GM18508 (cell line): ENCODE results near the gene KCTD10.

Experiments
- ATAC-seq: cut with Tn5 transposase; IDR thresholded peaks from one replicate; pipeline ENCODE4 v1.9.1; 2021; ENCODE audit warnings: moderate number of reproducible peaks; ENCODE audit not compliant: insufficient read depth, unreplicated experiment

The KCTD10 gene, protein sequence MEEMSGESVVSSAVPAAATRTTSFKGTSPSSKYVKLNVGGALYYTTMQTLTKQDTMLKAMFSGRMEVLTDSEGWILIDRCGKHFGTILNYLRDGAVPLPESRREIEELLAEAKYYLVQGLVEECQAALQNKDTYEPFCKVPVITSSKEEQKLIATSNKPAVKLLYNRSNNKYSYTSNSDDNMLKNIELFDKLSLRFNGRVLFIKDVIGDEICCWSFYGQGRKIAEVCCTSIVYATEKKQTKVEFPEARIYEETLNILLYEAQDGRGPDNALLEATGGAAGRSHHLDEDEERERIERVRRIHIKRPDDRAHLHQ

DNA sequence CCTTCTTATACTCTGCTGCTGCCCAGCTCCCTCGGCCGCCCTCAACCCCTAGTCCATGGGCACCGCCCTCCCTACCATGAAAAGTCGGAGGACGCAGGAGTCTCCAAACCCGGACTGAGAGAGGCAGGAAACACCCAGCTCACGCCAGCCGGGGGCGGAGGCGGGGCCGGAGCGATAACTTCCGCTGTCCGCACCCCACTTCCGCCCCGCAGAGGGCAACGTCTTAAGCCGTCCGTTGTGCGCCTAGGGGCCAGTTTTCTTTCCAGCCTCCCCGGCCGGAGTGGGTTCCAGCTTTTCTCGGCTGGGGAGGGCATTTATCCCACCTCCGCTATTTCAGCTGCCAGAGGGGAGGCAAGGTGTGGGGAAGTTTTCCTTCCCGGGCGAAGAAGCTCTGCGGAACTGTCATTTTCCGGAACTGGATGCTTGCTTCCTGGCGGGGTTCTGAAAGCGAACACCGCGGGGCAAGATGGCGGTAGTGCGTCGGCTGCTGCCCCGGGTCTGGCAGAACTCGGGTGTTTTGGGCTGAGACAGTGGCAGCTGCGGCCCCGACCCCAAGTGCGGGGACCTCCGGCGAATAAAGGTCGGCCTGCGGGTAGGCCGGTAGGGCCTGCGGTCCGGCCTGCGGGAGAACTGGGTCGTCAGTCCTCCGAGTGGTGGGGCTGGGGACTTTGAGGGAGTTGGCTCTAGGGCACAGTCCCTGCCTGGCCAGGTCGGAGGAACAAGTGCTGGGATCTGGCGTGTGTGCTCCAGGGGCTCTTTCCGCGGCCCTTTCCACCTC, at the start of gene KCTD10, which contains the start of gene UBE3B:
KCTD10 (minus strand) TSS at position 116 of the 778 bp plus-strand sequence; CDS start at position 78, 38 bp downstream.
UBE3B (plus strand) TSS at position 450 of the 778 bp plus-strand sequence. CDS start 5,918 bp downstream, outside the sequence.
- no peak for ATAC-seq

DNA sequence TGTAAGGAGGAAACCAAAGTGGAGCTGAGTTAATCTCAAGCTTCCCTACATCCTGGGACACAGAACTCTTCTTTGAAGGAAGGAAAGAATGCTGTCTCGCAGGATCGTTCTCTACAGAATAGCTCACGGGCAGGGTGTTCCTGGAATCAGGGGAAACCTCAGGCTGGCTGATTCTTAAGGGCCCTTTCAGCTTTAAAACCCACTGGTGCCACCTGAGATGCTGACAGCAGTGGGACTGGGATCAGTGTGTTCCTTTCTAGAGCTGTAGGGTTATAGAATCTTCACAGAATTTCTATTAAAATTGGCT, 48.1 kb upstream of the KCTD10 start:
- no peak for ATAC-seq

DNA sequence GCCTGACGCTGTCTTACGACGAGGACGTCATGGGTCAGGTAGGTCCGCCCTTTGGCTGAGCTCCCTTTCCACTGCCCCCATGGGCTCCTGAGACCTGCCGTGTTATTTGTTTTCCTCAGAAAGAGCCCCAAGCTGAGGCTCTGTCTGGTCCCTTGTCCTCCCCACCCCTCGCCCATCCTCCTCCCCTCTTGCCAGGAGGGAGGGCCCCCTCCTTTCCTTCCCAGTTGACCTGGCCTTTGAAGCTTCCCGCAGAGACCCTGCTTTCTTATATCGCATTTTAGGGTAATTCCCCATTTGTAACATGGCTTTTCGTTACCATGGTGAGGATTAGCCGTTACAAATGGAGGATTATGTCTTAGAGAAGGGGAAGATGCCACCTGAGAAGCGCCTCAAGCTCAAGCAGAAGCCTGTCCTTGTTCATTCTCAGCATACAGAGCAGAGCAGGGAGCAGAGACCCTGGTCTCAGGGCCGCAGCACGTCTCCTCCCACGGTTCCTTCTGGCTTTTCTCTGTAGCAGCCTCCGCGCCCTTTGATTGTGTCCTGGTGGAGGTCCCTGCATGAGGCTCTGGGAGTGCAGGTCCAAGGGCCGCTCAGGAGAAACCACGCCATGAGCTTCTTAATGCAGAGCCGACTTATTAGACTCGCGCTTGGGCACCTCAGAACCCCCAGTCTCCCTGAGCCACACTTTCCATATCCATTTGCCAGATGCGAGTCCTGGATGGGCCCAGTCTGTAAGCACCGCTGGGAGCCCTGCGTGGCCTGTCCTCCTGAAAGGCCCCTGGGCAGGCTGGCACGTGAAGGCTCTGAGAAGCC, 47.6 kb upstream of the KCTD10 start:
- no peak for ATAC-seq

DNA sequence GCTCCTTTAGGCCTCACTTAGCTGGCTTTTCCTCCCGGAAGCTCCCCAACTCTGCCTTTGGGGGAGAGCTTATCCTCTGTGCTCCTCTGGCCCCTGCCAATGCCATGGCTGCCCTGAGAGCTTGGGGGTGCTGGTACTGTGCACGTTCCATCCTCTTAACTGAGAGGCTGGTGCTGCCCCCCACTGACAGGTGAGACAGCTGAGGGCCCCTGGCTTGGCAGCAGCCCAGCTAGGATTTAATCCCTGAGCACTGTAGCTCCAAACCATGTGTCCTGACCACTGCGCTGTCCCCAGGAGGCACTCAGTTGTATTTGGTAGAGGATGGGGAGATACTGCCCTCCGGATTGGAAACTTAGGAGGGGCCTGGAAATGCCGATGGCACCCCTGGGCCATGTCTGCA, 46.4 kb upstream of the KCTD10 start:
- ATAC-seq = no peak

DNA sequence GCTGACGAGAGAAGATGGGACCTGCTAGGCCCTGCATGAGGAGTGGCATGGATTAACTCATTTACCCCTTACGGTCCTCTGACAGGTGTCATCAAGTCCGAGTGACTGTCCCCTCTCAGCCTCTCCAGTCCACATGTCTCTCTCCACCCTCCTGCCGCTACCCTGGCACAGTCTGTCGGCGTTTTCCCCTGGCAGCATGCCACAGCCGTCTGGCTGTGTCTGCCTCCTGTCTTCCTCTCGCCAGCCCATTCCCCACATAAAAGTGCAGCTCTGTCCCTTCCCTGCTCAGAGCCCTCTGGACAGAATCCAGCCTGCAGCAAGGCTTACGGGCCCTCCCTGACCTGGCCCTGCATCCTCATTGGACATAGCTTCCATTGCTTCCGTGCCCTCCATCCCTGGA, 46.0 kb upstream of the KCTD10 start:
- ATAC-seq = no peak

DNA sequence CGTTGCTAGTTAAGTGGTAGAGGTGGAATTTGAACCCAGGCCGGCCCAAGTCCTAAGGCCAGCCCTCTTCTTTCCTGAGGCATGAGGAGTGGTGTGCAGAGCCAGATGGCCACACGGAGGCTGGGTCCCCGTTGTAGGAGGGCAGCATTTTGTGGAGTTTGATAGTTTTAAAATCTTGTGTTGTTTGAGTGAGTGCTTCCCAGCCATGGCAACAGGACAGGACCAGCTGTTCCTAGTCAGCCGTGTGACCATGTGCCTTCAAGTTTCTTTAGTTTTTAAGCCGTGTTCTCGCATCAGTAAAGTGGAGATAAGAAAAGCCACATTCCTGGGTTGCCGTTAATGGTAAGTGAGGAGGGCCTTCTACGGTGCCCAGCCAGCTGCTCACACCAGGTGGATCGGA, 44.7 kb upstream of the KCTD10 start:
- ATAC-seq = no peak

DNA sequence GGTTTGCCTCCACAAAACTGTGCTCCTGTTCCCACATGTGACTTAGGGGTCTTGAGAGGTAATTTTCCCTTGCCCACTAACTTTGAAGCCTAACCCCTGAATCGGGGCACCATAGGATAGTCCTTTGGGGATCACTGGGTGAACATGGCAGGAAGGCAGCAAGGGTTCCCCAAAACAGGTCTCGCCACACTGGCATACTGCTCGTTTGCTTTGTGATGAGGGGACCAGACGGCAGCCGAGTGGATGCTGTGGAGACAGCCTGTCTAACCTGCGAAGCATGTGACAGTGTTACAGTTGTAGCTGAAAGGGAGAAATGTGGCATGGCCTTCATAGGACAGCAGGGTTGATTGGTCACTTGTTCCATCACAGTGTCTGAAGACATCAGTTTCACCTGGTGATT, 42.7 kb upstream of the KCTD10 start:
- no peak for ATAC-seq

DNA sequence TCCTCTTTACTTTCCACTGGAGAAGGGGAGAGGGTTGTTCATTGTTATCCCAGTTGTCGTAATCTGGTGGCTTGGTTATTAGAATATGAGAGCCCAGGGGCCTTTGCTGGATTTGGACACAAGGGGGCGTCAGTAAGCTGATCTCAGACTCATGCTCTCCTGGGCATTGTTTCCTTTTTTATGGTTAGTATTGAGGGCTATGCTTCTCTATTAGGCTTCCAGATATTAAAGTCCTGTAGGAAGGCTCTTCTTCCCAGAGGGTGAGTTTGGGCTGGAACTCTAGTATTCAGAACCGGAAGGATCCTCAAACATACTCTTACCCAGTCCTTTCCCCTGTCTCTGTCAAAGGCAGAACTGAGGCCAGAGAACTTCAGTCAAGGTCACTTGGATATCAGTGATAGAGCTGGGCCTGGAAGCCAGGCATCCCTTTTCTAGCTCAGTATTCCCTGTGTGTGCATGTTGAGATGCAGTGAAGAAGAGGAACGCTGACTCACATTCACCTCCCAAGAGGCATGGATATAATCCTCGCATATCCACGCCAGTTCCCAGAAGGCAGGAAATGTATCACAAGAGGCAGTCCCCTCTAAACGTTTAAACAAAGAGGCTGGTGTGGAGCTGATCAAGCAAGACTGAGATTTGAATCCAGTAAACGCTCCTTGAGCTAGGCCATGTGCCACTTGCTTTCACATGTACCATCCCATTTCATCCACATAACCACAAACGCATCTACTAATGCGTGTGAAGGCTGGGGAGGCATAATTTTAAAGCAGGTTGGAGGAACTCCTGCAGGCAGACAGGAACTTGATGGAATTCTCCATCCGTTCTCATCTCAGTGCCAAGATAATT, 41.9 kb upstream of the KCTD10 start:
- no peak for ATAC-seq

DNA sequence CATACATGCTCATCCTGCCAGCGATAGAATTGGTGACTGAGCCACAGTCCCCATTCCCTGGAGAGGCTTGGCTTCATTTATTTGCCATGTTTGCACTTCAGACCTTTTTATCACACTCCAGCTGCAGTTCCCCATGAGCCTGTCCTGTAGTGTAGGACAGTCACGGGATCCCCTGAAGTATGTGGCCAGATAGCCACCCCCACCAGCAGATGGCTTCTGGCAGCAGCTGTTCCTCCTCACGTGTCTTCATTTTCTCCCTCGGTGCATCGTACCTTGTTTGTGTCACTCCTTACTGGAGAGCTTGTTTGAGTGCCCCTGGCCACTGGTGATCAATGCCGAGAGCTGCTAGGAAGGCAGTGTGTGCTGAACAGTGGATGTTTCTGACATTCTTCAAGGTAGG, 40.5 kb upstream of the KCTD10 start:
- ATAC-seq = no peak

DNA sequence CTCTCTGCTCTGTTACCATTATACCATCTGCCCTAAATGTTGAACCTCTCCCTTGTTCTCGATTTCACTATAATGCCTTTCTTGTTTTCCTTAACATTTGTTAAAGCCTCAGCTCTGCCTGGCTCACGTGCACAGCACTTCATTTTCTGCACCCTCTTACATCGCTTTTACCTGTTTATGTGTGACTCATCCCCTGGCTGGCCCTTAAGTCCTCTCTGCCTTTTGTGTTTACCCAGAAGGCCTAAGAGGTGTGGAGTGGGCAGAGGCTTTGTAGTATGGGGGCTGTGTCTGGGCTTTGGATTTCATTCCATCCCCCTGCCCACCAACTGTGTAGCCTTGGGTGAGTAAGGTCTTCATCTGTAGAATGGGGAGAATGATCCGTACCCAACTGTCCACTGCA, 36.9 kb upstream of the KCTD10 start:
- ATAC-seq = no peak

DNA sequence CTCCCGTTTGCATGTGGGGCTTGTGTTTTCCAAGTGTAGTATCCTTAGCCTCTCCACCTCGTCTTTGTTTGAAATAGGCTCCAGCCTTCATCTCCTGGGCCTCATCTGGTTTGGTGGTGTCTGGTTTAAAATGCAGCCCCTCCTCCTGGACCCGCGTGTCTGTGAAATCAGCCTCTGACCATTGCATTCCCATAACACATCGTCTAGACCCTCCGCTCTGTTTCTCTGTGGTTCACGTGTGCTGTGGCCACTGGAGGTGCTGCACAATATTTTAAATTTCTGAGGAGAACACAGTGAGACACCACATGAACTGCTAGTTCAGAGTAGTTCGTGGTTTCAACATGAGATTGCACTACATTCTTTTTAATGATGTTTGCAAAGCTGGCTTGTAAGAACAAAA, 36.0 kb upstream of the KCTD10 start:
- no peak for ATAC-seq

DNA sequence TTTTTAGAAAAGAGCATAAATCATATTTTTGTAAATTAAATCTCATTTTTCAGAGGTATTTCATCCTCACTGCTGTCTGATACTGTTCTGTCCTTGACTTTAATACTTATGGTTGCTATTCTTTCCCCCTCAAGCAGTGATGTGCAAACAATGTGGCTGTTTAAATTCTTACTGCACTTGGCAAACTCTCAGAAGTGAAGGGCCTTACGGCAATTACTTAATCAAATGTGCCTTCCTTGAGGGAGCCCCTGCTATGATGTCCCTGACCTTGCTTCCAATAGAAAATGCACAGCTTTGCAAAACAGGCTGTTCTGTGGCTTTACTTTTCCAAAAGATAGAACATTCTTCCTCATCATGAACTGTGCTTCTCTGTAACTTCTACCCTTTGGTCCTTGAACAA, 35.5 kb upstream of the KCTD10 start:
- ATAC-seq = no peak

DNA sequence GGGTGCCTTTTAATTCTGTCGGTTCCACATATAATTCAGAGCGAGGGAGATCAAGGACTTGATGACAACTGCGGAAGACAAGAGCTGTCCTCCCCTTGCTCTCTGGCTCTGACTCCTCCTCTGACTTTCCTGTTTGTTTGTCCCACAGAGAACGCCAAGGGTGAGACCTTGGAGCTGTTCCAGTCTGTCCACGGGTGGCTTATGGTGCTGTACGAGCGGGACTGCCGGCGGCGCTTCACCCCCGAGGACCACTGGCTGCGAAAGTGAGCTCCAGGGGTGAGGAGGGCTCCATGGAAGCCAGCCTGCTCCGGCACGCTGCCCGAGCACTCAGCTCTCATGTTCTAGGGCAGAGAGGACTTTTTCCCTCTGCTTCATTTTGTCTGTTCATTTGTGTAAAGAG, 33.1 kb upstream of the KCTD10 start:
- ATAC-seq = no peak

DNA sequence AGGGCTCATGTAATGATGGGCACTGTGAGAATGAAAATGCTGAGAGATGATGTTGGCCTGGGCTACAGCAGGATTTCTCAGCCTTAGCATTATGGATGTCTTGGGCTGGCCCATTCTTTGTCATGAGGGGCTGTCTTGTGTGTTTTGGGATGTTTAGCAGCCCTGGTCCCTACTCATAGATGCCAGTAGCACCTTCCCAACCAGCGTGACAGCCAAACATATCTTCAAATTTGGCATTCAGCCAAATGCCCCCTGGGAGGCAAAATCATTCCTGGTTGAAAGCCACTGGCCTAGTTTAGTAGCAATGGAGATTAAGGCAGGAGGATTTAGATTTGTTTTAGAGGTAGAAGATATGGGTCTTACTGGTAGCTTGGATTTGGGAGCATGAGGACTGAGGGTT, 27.0 kb upstream of the KCTD10 start:
- no peak for ATAC-seq

DNA sequence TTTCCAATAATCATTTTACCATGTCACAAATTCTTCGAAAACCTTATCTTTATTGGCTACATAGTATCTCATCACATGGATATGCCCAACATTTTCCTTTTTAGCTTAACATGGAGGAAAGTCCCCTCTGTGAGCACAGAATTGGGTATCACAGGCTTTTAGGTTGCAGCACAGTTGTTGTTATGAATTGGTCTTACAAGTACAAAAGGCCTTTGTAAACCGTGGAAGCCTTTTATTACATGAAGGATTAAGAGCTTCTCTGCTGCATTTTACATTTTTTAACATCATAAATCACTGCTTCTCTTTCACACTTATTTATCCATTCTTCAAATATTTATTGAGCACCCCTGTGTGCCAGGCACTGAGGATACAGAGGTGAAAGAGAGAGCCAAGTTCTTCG, 26.5 kb upstream of the KCTD10 start:
- no peak for ATAC-seq

DNA sequence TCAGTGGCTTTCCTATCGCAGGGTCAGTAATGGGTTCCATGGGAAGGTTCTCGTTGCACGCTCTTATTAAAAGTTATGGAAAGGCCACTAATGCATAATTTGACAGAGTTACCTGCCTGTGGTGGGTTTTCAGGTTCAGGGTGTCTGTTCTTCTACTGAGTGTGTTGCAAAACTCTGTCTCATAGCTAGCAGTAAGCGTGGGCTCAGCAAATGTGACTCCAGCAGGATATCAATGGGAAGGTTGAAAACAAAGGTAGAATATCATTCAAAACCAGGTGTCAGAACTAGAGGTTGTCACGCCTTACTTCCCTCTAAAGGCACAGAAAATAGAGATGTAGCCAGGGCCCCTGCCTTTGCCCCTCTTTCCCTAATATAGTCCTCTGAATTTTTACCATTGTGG, 25.2 kb upstream of the KCTD10 start:
- no peak for ATAC-seq

DNA sequence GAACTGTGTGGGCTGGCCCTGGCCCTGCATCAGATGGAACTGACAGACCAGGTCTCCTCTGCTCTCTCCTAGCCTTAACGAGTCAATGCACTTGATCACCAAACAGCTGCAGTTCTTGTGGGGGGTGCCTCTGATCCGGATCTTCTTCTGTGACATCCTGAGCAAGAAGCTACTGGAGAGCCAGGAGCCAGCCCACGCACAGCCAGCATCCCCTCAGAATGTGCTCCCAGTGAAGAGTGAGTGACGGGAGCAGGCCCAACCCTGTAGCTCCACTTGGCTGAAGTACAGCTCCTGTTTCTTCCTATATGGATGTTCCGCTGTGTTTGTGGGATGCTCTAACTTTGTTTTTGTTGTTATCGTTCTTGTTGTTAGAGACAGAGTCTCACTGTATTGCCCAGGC, 24.2 kb upstream of the KCTD10 start:
- no peak for ATAC-seq

DNA sequence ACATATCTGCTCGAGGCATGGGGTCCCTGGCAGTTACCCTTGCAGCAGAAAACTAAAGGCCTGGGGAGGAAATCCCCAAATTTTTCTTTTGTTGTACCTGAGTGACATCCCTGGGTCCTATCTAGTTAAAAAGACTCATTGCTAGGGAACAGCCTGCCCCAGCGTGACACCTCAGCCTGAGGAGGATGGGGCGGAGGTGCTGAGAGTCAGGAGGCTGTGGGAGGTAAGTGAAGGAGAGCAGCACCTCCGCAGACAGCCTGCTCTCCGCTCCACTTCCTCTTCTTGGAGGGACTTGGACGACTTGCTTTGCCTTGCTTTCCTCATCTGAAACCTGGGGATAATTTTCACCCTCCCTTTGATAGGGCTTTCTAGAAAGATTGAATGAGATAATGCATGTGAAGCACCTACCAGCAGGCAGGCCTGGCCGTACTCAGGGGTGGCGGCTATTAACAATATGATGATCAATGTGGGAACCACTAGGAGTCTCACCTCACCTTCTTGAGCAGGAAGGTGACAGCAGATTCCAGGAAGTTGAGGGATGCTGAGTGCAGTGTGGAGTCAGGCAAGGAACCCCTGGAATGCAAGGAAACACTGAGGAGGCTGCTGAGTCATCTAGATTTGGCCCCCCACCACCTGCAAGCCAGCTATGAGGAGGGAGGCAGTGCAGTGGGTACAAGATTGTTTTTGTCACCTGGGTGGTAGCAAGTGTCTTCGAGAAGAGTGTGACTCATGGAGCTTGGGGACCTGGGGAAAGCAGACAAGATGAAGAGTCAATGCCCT, 23.5 kb upstream of the KCTD10 start:
- ATAC-seq = no peak

DNA sequence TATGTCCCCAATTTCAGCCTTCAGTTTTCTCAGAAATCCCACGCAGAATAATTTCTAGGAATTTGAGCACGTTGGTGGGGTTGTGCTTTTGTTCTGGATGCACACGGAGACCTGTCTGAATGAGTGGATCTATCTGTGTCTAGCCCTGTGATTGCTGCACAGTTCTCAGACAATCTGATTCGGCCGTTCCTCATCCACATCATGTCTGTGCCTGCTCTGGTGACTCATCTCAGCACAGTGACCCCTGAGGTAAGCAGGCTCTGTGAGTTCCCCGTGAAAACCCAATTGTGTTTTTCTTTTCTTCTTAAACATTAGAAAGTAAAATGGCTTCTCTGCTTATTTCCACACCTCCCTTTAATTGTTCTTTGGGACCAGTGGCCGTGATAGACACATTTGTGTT, 20.6 kb upstream of the KCTD10 start:
- no peak for ATAC-seq

DNA sequence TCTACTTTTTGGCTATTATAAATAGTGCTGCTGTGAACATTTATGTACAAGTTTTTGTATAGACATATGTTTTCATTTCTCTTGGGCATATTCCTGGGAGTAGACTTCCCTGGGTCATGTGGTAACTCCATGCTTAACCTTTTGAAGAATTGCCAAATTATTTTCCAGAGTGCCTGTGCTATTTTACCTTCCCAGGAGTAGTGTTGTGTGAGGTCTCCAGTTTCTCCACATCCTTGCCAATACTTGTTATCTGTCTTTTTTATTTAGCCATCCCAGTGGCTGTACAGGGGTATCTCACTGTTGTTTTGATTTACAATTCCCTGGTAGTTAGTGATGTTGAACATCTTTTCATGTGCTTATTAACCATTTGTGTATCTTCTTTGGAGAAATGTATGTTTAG, 19.2 kb upstream of the KCTD10 start:
- ATAC-seq = no peak
